ENCODE results near the gene EGFL7.

DNA sequence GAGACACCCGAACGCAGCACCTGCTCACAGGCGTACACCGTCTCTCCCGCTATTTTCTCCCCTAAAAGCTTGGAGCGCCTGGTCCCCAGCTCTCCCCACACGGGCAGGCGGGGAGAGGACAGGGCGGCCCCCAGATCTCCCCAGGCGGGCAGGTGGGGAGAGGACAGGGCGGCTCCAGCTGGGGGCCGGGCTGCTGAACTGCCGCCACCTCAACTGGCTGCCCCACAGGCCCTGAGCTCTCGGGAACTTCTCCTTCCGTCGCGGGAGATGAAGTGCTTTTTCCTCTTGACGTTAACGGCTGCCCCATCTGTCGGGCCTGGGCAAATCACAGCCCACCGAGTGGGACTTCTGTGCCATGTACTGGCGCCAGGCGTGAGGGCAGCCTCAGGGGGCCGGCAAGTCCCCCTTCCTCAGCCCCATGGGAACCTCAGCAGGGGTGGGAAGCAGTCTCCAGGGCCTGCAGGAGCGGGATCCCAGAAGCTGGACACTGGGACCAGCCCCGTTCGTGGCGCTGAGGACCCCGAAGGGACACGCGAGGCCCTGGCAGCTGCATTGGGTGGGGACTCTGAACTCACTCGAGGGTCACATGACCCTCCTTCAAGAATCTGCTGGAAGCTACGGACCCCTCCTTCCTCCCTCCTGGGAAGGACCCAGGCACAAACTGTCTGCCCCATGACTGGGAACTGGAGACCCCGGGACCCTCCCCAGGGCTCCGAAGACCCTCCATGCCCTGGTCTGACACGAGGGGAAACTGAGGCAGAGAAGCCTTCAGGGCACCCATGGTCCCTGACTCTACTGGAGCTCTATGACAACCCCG is 5.7 kb upstream of the EGFL7 start:
- TF ChIP-seq, protein P1, sequence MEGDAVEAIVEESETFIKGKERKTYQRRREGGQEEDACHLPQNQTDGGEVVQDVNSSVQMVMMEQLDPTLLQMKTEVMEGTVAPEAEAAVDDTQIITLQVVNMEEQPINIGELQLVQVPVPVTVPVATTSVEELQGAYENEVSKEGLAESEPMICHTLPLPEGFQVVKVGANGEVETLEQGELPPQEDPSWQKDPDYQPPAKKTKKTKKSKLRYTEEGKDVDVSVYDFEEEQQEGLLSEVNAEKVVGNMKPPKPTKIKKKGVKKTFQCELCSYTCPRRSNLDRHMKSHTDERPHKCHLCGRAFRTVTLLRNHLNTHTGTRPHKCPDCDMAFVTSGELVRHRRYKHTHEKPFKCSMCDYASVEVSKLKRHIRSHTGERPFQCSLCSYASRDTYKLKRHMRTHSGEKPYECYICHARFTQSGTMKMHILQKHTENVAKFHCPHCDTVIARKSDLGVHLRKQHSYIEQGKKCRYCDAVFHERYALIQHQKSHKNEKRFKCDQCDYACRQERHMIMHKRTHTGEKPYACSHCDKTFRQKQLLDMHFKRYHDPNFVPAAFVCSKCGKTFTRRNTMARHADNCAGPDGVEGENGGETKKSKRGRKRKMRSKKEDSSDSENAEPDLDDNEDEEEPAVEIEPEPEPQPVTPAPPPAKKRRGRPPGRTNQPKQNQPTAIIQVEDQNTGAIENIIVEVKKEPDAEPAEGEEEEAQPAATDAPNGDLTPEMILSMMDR (IDR thresholded peaks at IDR 0.05), result no peak
- TF ChIP-seq POLR2A (IDR thresholded peaks at IDR 0.05), result no peak

Data from right lobe of liver (tissue), 4 donors.